Chondrocyte (in vitro differentiated cells): Measurements from ENCODE around the gene MEF2D. TPM values are rescaled to one million over a fixed set of nuclear protein-coding genes. Genes with fewer than 3 reads are reported as not detected.
A peak's percentile ranks its signal among the peaks of the same experiment; 100 is the strongest.

Experiments used
- DNase-seq: peaks from one replicate; pipeline ENCODE4 v3.0.0; 2021; ENCODE audit warnings: mixed read lengths, low spot score
- H3K27ac Mint-ChIP-seq: one replicate; pipeline ENCODE4 v1.8.0; 2021; ENCODE audit warnings: mild to moderate bottlenecking, moderate library complexity, mixed read lengths; ENCODE audit not compliant: unreplicated experiment
- H3K27me3 Mint-ChIP-seq: 2 replicates; pipeline ENCODE4 v1.8.0; 2021; ENCODE audit warnings: low read depth, mixed read lengths
- H3K36me3 Mint-ChIP-seq: 2 replicates; pipeline ENCODE4 v1.8.0; 2021; ENCODE audit warnings: low read depth, mixed read lengths
- H3K4me1 Mint-ChIP-seq: 2 replicates; pipeline ENCODE4 v1.8.0; 2021; ENCODE audit warnings: low read depth, mild to moderate bottlenecking, mixed read lengths
- H3K4me3 Mint-ChIP-seq: one replicate; pipeline ENCODE4 v1.8.0; 2021; ENCODE audit warnings: mild to moderate bottlenecking, moderate library complexity, mixed read lengths; ENCODE audit not compliant: unreplicated experiment
- H3K9me3 Mint-ChIP-seq: 2 replicates; pipeline ENCODE4 v1.8.0; 2021; ENCODE audit warnings: low read depth, mixed read lengths
- CTCF ChIP-seq: fragments of 200-600 bp; sonication (generic); IDR thresholded peaks from 2 replicates; pipeline ENCODE4 v1.5.0; 2021; ENCODE audit warnings: antibody characterized with exemption, mild to moderate bottlenecking, moderate library complexity
- total RNA-seq: library from RNA; stranded (reverse); gene quantifications from 3 replicates; pipeline ENCODE4 v1.2.1, GENCODE V29; 2021

The MEF2D gene
- total RNA-seq, 1 donor from 2014 or later, result 62.0 TPM

DNA sequence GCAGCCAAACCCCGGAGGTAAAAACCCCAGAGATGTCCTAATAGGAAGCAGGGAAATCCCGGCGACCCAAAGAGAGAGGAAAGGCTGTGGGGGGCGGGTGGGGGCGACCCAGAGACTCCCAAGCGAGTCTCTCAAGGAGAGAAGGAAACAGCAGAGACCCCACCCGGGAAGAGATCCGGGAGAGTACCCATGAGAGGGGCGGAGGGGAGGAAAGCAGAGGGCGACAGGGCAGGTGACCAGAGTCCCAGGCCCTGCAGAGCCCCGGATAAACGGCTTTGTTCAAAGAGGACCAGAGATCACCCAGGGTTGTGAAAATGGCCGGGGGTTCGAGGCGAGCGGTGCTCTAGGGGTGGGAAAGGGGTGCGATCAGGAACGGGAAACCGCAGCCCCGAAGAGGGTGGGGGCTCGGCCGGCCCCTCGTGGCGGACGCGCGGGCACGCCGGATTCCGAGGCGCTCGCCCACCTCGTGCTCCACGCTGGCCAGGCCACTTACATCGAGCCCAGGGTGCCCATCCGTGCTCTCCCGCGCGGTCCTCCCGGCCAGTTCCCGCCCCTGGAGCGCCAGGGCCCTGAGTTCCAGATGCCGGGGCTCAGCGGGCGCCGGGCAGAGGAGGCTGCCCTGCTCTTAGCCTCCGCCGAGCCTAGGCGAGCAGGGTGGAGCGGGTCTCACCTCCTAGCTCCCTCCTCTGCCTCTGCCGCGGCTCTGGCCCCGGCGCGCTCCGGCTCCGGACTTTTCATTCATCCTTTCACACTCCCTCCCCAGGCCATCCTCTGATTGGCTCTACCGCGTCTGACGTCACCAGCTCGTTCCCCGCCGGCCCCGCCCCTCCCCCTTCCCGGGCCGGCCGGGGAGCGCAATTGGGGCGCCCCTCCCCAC, 79.3 kb downstream of the MEF2D start:
- Mint-ChIP-seq H3K27ac (no peak overlapping the region), H3K4me3 (peak overlapping the region; percentile 49), H3K4me1 (peaks cover 16% of the 10 kb centered on the region), H3K27me3 (peaks cover 93% of the 10 kb centered on the region), H3K36me3 (no peaks in the 10 kb centered on the region), H3K9me3 (no peaks in the 10 kb centered on the region)
- TF ChIP-seq CTCF, result no peak
- DNase-seq, result no peak

- no peak for TF ChIP-seq CTCF
- Mint-ChIP-seq H3K27me3 (peaks cover 91% of the 10 kb centered on the region), H3K9me3 (no peaks in the 10 kb centered on the region), H3K27ac (no peak overlapping the region), H3K4me1 (peaks cover 16% of the 10 kb centered on the region), H3K4me3 (peak overlapping the region; percentile 49), H3K36me3 (no peaks in the 10 kb centered on the region)
- DNase-seq, result no peak
Observed at GRCh38 chr1:156420205-156421061, 80.1 kb downstream of the MEF2D start.

DNA sequence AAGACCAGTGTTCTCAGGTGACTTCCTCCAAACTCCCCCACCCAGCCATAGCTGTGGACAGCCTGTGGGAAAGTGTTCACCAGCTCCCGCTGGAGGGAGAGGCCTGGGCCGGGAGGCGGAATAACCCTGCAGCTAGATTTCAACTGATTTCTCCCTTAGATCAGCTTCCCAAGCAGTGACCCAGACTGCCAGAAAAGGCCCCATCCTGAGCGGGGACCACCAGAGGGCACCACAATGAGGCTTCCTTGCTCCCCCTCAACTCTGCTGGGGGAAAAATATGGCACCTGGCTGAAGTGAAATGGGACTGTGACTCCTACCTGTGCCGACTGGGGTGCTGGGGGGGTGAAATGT, 80.7 kb downstream of the MEF2D start:
- H3K27me3 Mint-ChIP-seq, result peaks cover 91% of the 10 kb centered on the region
- no peaks in the 10 kb centered on the region for H3K36me3 Mint-ChIP-seq
- no peak overlapping the region for H3K27ac Mint-ChIP-seq
- peak; percentile 35 for TF ChIP-seq CTCF
- peaks cover 16% of the 10 kb centered on the region for H3K4me1 Mint-ChIP-seq
- H3K9me3 Mint-ChIP-seq, result no peaks in the 10 kb centered on the region
- no peak for DNase-seq
- no peak overlapping the region for H3K4me3 Mint-ChIP-seq

DNA sequence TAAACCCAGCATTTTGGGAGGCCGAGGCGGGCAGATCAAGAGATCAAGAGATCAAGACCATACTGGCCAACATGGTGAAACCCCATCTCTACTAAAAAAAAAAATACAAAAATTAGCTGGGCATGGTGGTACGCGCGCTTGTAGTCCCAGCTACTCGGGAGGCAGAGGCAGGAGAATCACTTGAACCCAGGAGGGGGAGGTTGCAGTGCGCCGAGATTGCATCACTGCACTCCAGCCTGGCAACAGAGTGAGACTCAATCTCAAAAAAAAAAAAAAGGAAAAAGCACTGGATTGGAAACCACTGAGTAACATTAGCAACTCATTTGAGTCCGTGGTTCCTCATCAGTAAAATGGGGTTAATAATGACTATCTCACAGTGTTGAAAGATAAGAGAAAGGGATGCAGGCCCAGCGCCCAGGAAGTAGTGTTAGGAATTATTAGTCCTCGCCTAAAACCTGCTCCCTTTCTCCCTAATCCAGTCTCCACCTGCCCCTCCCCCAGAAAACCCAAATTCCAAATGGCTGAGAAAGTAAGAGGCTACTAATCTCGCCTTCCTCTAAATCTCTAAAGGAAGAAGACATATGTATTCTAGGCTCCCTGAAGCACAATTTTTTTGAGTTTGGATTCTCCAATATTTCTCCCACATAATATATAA, 82.0 kb downstream of the MEF2D start:
- Mint-ChIP-seq H3K27ac (no peak overlapping the region), H3K4me3 (no peak overlapping the region), H3K36me3 (no peaks in the 10 kb centered on the region), H3K27me3 (peaks cover 88% of the 10 kb centered on the region), H3K9me3 (no peaks in the 10 kb centered on the region), H3K4me1 (peaks cover 16% of the 10 kb centered on the region)
- no peak for TF ChIP-seq CTCF
- DNase-seq, result no peak
